Heart left ventricle (tissue), 13 donors: ENCODE data around the gene RHBDF2.
"Not testable (repeated sequence)": the region's sequence is repeated elsewhere in the genome, so short reads cannot be mapped to it uniquely, and the experiment has no call there.

ENCODE experiments used
- POLR2A ChIP-seq, 2 donors: fragments of 450-650 bp; IDR thresholded peaks; one replicate each; pipeline ENCODE4 v1.6.1; 2017; ENCODE audit warnings: antibody characterized with exemption in 2 of 2, mild to moderate bottlenecking in 2 of 2, moderate library complexity in 2 of 2
- TF ChIP-seq, protein P1 (sequence below), 12 donors: fragments of 200-600 bp; sonication (generic) in 4 of 12; IDR thresholded peaks; one replicate each; pipeline versions ENCODE4 v1.5.0 to v1.8.0; 2018 to 2022; ENCODE audit warnings: antibody characterized with exemption in 12 of 12, mild to moderate bottlenecking in 5 of 12
- donor health status: ischemic (EF 13 %, LVEDD 7.1; RV severe dilation, severe dysfunction).
- donor health status: DM: no; HTN: yes; CAD: no.
- donor health status: DM: no; HTN: no; CAD: no.
- donor health status: ischemic (EF 25% LVEDD 6.9; RV normal size, moderate dysfunction).
- donor health status: ischemic (EF 25% LVEDD 5.7; RV mildly dilated, moderate dysfunction).
- donor health status: ischemic (EF 35%, LVEDD 5.7; RV mildly dilated, moderate dysfunction).
- donor health status: nonischemic (EF 11% LVEDD 7.7; RV severe dilation, severe dysfunction).
- donor health status: DM: yes; HTN: yes; CAD: no.
- donor health status: PGD.
- donor health status: ischemic (EF 29% LVEDD 5.4; RV normal size, mild dysfunction).
- donor health status: nonischemic (EF 23%, LVEDD 6.1; RV moderate dilation, normal function).

DNA sequence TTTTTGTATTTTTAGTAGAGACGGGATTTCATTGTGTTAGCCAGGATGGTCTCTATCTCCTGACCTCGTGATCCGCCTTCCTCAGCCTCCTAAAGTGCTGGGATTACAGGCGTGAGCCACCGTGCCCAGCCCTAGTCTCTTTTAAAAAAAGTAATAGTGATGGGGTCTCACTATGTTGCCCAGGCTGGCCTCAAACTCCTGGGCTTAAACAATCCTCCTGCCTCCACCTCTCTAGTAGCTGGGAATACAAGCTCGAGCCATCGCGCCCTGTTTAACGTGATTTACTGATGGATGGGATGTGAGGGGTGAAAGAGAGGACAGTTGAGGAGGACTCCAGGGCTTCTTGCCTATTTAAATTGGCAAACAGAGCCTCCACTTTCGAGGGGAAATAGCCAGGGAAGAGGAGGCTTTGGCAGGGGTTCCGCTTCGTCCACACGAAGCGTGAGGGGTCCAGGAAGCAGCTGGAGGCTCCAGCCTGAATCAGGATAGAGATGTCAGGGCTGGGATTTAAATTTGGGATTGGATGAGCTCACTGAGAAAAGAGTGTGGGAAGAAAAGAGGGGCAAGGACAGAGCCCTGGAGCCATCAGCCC, 7.3 kb upstream of the RHBDF2 start:
- TF ChIP-seq, protein P1, sequence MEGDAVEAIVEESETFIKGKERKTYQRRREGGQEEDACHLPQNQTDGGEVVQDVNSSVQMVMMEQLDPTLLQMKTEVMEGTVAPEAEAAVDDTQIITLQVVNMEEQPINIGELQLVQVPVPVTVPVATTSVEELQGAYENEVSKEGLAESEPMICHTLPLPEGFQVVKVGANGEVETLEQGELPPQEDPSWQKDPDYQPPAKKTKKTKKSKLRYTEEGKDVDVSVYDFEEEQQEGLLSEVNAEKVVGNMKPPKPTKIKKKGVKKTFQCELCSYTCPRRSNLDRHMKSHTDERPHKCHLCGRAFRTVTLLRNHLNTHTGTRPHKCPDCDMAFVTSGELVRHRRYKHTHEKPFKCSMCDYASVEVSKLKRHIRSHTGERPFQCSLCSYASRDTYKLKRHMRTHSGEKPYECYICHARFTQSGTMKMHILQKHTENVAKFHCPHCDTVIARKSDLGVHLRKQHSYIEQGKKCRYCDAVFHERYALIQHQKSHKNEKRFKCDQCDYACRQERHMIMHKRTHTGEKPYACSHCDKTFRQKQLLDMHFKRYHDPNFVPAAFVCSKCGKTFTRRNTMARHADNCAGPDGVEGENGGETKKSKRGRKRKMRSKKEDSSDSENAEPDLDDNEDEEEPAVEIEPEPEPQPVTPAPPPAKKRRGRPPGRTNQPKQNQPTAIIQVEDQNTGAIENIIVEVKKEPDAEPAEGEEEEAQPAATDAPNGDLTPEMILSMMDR (IDR thresholded peaks at IDR 0.05): not testable (repeated sequence)
- not testable (repeated sequence) for TF ChIP-seq POLR2A (IDR thresholded peaks at IDR 0.05)
